CD4-positive, alpha-beta T cell treated with Interleukin-4 for 1 hour (primary cell): ENCODE measurements around the gene OLFML2A.
"Not testable (repeated sequence)": the region's sequence is repeated elsewhere in the genome, so short reads cannot be mapped to it uniquely, and the experiment has no call there.

Source experiments
- DNase-seq, 2 donors: peaks; one replicate each; pipeline ENCODE4 v3.0.0-alpha.2; 2020 to 2022

Gene OLFML2A

DNA sequence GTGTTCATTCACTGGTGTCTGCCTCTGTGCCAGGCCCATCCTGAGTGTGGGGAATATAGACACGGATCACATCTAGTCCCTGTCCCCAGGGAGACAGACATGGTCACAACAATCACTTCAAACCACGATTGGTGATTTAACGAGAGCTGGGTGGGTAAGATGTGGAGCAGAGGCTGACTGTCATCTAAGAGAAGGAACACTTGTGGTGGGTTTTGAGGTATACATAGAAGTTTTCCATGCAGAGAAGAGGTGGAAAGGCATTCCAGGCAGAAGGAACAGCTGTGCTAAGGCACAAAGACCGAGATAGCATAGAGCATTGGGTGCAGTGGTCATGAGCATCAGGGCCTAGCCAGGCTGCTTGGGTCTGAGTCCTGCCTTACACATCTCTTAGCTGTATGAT lies 53.7 kb downstream of the OLFML2A start:
- no peak for DNase-seq

- no peak for DNase-seq
These were observed 54.9 kb downstream of the OLFML2A start for GRCh38 chr9:124831642-124832364.

GRCh38 chr9:124834591-124834990 lies 57.7 kb downstream of the OLFML2A start:
- no peak for DNase-seq

GRCh38 chr9:124835026-124835557 lies 58.2 kb downstream of the OLFML2A start:
- no peak for DNase-seq

DNA sequence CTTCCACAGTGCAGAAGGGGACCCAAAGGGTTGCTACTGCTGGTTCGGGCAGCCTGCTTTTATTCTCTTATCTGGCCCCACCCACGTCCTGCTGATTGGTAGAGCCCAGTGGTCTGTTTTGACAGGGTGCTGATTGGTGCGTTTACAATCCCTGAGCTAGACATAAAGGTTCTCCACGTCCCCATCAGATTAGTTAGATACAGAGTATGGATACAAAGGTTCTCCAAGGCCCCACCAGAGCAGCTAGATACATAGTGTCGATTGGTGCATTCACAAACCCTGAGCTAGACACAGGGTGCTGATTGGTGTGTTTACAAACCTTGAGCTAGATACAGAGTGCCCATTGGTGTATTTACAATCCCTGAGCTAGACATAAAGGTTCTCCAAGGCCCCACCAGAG lies 61.2 kb downstream of the OLFML2A start:
- not testable (repeated sequence) for DNase-seq

GRCh38 chr9:124838567-124839275 lies 61.8 kb downstream of the OLFML2A start:
- DNase-seq = not testable (repeated sequence)

GRCh38 chr9:124839612-124840299 lies 62.8 kb downstream of the OLFML2A start:
- DNase-seq = no peak

GRCh38 chr9:124840300-124840833 lies 63.4 kb downstream of the OLFML2A start:
- DNase-seq = no peak

- no peak for DNase-seq
These were observed 64.3 kb downstream of the OLFML2A start for GRCh38 chr9:124841075-124841821.

- no peak for DNase-seq
These were observed 66.6 kb downstream of the OLFML2A start for GRCh38 chr9:124843456-124844034.

DNA sequence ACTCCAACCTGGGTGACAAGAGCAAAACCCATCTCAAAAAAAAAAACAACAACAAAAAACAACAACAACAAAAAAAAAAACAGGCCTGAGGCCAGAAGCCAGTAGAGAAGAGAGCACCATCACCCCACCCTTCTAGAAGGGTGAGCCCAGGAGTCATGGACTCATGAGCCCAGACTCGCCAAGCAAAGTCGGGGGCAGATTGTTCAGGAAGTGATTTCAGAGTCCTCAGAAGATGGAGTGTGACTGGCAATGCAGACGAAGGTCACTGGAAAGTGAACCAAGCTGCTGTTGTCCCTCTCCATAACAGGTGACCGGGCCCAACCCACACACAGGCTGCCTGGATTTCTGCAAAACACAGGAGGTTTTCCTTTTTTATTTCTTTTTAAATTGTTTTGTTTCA lies 67.4 kb downstream of the OLFML2A start:
- DNase-seq = no peak

GRCh38 chr9:124846467-124846866 lies 69.5 kb downstream of the OLFML2A start:
- not testable (repeated sequence) for DNase-seq

- DNase-seq = no peak
These were observed 70.0 kb downstream of the OLFML2A start for GRCh38 chr9:124846969-124847368.

GRCh38 chr9:124849801-124850200 lies 72.9 kb downstream of the OLFML2A start:
- DNase-seq = no peak

DNA sequence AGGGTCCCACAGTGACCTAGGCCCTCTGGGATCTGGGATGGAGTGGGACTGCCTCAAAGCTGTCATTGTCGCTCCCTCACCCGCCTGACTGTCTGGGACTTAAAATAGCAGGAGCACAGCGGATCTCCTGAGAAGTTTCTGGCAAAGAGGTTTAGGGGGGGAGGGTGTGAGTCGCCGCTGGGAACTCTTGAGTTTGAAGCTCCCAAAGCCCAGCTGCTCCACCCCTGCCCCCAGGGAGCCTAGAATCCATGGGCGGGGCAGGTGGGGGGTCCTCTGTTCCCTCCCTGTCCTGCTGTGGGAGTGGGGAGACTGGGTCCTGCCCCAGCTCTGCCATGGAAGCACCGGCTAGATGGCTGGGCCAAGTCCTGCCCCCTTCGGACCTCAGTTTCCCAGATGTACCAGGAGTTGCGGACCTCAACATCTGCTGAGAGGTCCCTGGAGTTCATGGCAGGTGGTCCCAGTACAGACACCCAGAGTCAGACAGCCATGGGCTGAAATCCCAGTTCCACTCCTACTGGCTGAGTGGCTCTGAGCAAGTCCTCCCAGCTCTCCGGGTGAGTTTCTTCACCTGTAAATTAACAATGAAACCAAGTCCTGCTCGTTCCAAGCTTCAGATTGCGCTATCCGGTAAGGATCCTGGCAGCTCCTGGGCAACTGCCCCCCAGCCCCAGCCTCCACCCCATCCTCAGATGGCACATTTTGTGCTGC lies 75.3 kb downstream of the OLFML2A start:
- DNase-seq = no peak

- DNase-seq = peak; percentile 92 to 93
These were observed 76.0 kb downstream of the OLFML2A start, which contains the start of gene WDR38 for GRCh38 chr9:124852829-124853531. Gene WDR38 (plus strand): TSS chr9:124853460. CDS start chr9:124853532, 72 bp downstream.

GRCh38 chr9:124853605-124854143 lies 76.7 kb downstream of the OLFML2A start:
- no peak for DNase-seq

- no peak for DNase-seq
These were observed 77.2 kb downstream of the OLFML2A start for GRCh38 chr9:124854161-124854560.

DNA sequence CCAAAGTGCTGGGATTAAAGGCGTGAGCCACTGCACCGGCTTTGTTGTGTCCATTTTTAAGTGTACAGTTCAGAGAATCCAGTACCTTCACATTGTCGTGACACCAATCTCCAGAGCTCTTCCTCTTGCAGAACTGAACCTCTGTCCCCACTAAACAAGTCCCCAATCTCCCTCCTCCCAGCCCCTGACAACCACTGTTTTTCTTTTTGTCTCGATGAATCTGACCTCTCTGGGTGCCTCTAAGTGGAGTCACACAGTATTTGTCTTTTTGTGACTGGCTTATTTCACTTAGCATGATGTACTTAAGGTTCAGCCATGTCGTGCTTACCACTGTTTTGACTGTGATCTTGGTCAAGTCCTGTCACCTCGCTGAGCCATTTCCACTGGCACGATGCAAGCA lies 77.9 kb downstream of the OLFML2A start:
- DNase-seq = no peak

DNA sequence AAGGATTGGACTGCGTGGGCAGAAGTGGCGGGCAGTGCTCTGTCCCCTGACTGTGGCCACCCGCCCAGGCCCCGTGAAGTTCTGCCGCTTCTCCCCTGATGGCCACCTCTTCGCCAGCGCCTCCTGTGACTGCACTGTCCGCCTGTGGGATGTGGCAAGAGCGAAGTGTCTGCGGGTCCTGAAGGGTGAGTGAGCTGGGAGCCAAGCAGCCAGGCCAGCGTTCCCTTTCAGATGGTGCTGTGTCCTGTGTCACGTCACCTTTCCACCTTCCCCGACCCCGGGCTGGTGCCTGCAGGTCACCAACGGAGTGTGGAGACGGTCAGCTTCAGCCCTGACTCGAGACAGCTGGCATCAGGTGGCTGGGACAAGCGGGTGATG lies 78.6 kb downstream of the OLFML2A start:
- DNase-seq = no peak
